Measurements from ENCODE around the gene ALG11.
"Not testable (repeated sequence)": the region's sequence is repeated elsewhere in the genome, so short reads cannot be mapped to it uniquely, and the experiment has no call there.

ALG11 gene

GRCh38 chr13:52011632-52012511 is at the start of gene ALG11:
ALG11 (plus strand) TSS chr13:52012398; CDS start chr13:52012419, 21 bp downstream.
- DNase-seq (ENCODE audit: low read depth): peak; percentile 73

- no peak for DNase-seq (ENCODE audit: low read depth)
Measured at GRCh38 chr13:51966186-51966585, 46.0 kb upstream of the ALG11 start.

- DNase-seq (ENCODE audit: low read depth): no peak
Measured at GRCh38 chr13:51967482-51968446, 44.4 kb upstream of the ALG11 start.

- DNase-seq (ENCODE audit: low read depth): no peak
Measured at GRCh38 chr13:51970349-51970748, 41.8 kb upstream of the ALG11 start.

- DNase-seq (ENCODE audit: low read depth): no peak
Measured at GRCh38 chr13:51971520-51972426, 40.4 kb upstream of the ALG11 start.

- no peak for DNase-seq (ENCODE audit: low read depth)
Measured at GRCh38 chr13:51974482-51974881, 37.7 kb upstream of the ALG11 start.

- no peak for DNase-seq (ENCODE audit: low read depth)
Measured at GRCh38 chr13:51976423-51976822, 35.8 kb upstream of the ALG11 start.

GRCh38 chr13:51976890-51977289 is 35.3 kb upstream of the ALG11 start:
- DNase-seq (ENCODE audit: low read depth): no peak

GRCh38 chr13:51977625-51978024 is 34.6 kb upstream of the ALG11 start:
- no peak for DNase-seq (ENCODE audit: low read depth)

- no peak for DNase-seq (ENCODE audit: low read depth)
Measured at GRCh38 chr13:51978796-51979556, 33.2 kb upstream of the ALG11 start.

GRCh38 chr13:51980908-51981307 is 31.3 kb upstream of the ALG11 start:
- DNase-seq (ENCODE audit: low read depth): no peak

GRCh38 chr13:51981355-51981754 is 30.8 kb upstream of the ALG11 start:
- DNase-seq (ENCODE audit: low read depth): no peak

GRCh38 chr13:51983292-51983691 is 28.9 kb upstream of the ALG11 start:
- not testable (repeated sequence) for DNase-seq (ENCODE audit: low read depth)

GRCh38 chr13:51984904-51985303 is 27.3 kb upstream of the ALG11 start:
- not testable (repeated sequence) for DNase-seq (ENCODE audit: low read depth)

GRCh38 chr13:51988988-51989618 is 23.1 kb upstream of the ALG11 start:
- no peak for DNase-seq (ENCODE audit: low read depth)

GRCh38 chr13:51993713-51994112 is 18.5 kb upstream of the ALG11 start:
- DNase-seq (ENCODE audit: low read depth): no peak

- DNase-seq (ENCODE audit: low read depth): no peak
Measured at GRCh38 chr13:51995677-51996551, 16.3 kb upstream of the ALG11 start.

- DNase-seq (ENCODE audit: low read depth): no peak
Measured at GRCh38 chr13:51996641-51997040, 15.6 kb upstream of the ALG11 start.

GRCh38 chr13:51997186-51997585 is 15.0 kb upstream of the ALG11 start:
- DNase-seq (ENCODE audit: low read depth): no peak
